ENCODE results near the gene ERBB4. TPM values are rescaled to one million over a fixed set of nuclear protein-coding genes. Genes with fewer than 3 reads are reported as not detected.

Gene ERBB4
- total RNA-seq, 1 experiment from 2014 or later = 0.06 TPM

GRCh38 chr2:211358504-211358903 lies 1180.1 kb downstream of the ERBB4 start:
- no peak for DNase-seq (ENCODE audit: low read depth)

- DNase-seq (ENCODE audit: low read depth) = no peak
Measured at GRCh38 chr2:211354481-211354880, 1184.1 kb downstream of the ERBB4 start.

- peak; percentile 7 for DNase-seq (ENCODE audit: low read depth)
Measured at GRCh38 chr2:211351987-211352386, 1186.6 kb downstream of the ERBB4 start.

- peak; percentile 16 for DNase-seq (ENCODE audit: low read depth)
Measured at GRCh38 chr2:211349031-211349430, 1189.6 kb downstream of the ERBB4 start.

GRCh38 chr2:211347328-211347727 lies 1191.3 kb downstream of the ERBB4 start:
- DNase-seq (ENCODE audit: low read depth) = peak; percentile 4

GRCh38 chr2:211344289-211344688 lies 1194.3 kb downstream of the ERBB4 start:
- DNase-seq (ENCODE audit: low read depth) = no peak

GRCh38 chr2:211333377-211333776 lies 1205.2 kb downstream of the ERBB4 start:
- DNase-seq (ENCODE audit: low read depth) = no peak

- DNase-seq (ENCODE audit: low read depth) = no peak
Measured at GRCh38 chr2:211331736-211332135, 1206.9 kb downstream of the ERBB4 start.

- no peak for DNase-seq (ENCODE audit: low read depth)
Measured at GRCh38 chr2:211329882-211330281, 1208.7 kb downstream of the ERBB4 start.

GRCh38 chr2:211329421-211329820 lies 1209.2 kb downstream of the ERBB4 start:
- DNase-seq (ENCODE audit: low read depth) = no peak

- DNase-seq (ENCODE audit: low read depth) = no peak
Measured at GRCh38 chr2:211328126-211328525, 1210.5 kb downstream of the ERBB4 start.
